Omental fat pad (tissue), 4 donors: ENCODE data around the gene MEN1. TPM values are rescaled to one million over a fixed set of nuclear protein-coding genes. Genes with fewer than 3 reads are reported as not detected.

ENCODE experiments used
- ATAC-seq: fragments of 150-250 bp; one replicate; pipeline ENCODE4 v1.9.1; 2016; ENCODE audit warnings: mild to moderate bottlenecking, moderate library complexity; ENCODE audit not compliant: low FRiP score
- DNase-seq: peaks from one replicate; pipeline ENCODE4 v3.0.0-alpha.2; 2019; ENCODE audit warnings: low spot score
- total RNA-seq, 4 donors: library from RNA; depleted of rRNA; stranded (reverse); fragments of >200 nt; gene quantifications; one replicate each; pipeline ENCODE4 v1.1.0, GENCODE V29; 2016
- TF ChIP-seq, protein P1 (sequence below), 3 donors: fragments of 450-650 bp; IDR thresholded peaks; one replicate each; pipeline ENCODE4 v1.5.1; 2016 to 2017; ENCODE audit warnings: antibody characterized with exemption in 3 of 3, mild to moderate bottlenecking in 3 of 3, moderate library complexity in 2 of 3

The MEN1 gene
- total RNA-seq, 4 donors from 2014 or later = 7.3 to 20.2 (median 12.2) TPM

DNA sequence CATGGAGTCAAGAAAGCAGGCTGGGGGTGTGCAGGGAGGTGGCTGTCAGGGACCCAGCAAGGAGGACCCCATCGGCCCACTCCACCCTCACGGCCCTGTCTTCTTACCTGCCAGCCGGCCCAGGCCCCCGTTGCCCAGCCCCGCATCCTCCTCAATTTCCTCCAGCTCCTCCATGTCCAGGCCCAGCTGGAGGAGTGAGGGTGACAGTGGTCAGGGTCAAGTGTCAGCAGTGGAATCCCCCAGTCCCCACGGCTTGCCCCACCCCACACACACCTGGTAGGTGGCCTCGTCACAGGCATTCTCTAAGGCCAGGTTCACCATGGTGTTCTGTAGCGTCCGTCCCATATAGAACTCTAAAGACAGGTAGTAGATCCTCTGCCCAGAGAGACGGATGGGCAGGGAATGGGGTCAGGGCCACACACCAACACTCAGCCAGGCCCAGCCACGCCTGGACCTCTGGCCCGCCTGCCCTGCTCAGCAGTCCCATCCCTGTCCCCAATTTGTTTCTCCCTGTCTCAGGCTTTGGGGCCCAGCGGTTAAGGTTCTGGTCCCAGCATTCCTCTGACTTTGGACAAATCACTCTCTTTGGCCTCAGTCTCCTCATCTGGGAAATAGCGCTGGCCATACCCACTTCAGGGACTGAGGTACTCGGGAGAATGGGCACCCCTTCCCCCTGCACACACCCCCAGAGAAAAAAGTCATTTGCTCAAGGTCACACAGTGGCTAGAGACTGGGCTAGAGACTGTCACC is 51.8 kb downstream of the MEN1 start:
- DNase-seq (no peak), ATAC-seq (no peak)
- TF ChIP-seq, protein P1, sequence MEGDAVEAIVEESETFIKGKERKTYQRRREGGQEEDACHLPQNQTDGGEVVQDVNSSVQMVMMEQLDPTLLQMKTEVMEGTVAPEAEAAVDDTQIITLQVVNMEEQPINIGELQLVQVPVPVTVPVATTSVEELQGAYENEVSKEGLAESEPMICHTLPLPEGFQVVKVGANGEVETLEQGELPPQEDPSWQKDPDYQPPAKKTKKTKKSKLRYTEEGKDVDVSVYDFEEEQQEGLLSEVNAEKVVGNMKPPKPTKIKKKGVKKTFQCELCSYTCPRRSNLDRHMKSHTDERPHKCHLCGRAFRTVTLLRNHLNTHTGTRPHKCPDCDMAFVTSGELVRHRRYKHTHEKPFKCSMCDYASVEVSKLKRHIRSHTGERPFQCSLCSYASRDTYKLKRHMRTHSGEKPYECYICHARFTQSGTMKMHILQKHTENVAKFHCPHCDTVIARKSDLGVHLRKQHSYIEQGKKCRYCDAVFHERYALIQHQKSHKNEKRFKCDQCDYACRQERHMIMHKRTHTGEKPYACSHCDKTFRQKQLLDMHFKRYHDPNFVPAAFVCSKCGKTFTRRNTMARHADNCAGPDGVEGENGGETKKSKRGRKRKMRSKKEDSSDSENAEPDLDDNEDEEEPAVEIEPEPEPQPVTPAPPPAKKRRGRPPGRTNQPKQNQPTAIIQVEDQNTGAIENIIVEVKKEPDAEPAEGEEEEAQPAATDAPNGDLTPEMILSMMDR (IDR thresholded peaks at IDR 0.05) = no peak

DNA sequence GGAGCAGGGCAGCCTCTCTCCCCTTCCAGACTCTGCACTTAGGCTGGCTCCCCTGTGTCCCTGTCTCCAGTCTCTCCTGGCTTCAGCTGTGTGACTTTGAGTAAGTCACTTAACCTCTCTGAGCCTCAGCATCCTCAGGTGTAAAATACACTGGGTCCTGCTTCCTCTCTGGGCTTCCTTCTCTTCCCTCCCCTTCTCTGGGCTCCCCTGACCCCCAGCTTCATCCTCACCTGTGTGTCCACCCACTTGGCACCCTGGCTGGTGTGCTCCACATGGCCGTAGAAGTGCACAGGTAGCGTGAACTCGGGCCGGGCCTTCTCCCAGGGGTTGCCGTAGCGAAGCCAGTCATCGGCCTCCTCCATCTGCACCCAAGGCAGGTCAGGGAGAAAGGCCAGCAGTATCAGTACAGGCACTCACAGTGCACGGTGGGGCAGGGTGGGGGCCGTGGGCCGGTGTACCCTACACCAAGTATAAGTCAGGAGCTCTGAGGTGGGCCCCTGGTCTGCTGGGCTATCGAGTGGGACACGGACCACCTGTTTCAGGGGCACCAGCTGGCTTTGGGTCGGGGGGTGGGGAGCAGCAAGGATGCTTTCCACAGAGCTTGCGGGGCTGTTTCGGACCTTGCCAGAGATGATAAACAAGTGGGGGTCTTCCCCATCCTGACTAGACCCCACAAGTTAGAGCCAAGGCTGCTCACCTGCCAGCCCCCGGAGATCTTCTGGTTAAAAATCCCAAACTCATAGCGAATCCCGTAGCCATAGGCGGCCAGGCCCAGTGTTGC is 52.6 kb downstream of the MEN1 start:
- no peak for ATAC-seq
- TF ChIP-seq, protein P1 (IDR thresholded peaks at IDR 0.05) = no peak
- DNase-seq = no peak

DNA sequence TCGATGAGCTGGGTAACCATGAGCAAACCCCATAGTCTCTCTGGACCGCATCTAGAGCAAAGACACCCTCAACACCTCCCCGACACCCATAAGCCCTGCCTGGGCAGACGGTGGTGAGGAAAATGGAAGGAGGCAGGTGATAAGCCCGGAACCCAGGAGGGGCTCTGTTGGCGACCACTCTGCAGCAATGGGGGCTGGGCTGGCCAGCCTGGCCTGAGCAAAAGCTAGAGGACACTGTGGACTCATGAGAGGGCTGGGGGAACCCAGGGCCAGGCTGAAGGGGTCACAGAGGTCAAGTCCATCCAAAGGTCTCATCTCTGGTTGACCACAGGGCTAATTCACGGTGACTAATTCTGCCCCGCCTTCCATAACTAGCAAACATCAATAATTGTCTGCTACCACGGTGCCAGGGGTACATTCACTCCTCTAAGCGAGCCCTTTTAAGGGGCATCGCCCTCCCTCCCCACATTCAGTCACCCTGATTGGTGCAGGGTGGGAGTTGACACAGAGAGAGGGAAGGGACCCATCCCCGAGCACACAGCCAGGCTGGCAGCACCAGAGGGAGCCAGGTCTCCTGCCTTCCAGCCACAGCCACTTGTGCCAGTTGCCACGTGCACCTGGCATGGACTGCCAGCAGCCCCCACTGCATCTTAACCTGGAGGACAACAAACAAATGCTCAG is 54.5 kb downstream of the MEN1 start:
- ATAC-seq (no peak), DNase-seq (no peak)
- TF ChIP-seq, protein P1 (IDR thresholded peaks at IDR 0.05) = no peak

DNA sequence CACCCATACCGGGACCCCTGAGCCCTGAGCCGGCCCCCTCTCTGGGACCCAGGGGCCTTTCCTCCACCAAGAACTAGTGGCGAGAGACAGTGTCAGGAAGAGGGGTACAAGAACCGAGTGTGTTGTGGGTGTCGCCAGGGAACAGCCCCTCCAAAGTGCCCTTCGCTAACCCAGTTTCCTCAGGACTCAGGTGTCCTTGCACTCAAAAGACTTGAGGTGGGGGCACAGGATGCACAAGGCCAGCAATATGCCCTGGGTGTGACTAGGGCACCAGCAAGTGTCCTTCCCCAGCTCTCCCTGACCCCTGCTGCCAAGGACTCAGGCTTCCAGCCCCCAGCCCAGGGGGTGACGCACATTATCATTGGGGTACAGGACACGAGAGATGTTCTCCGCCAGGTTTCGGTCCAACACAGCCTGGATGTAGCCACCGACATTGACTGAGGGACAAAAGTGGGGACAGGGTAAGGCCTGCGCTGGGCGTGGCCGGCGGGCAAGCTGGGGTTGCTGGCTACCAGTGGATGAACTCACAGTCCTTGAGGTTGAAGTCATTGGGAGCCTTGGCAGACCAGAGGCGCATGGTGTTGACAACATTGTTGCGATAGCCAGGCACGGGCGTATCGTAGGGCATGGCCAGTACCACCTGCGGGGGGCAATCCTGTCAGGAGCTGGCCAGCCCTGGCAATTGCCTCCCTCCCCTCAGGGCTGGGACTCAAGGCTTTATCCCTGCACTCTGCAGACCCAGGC is 55.3 kb downstream of the MEN1 start:
- ATAC-seq = no peak
- TF ChIP-seq, protein P1 (IDR thresholded peaks at IDR 0.05) = no peak
- DNase-seq = no peak

DNA sequence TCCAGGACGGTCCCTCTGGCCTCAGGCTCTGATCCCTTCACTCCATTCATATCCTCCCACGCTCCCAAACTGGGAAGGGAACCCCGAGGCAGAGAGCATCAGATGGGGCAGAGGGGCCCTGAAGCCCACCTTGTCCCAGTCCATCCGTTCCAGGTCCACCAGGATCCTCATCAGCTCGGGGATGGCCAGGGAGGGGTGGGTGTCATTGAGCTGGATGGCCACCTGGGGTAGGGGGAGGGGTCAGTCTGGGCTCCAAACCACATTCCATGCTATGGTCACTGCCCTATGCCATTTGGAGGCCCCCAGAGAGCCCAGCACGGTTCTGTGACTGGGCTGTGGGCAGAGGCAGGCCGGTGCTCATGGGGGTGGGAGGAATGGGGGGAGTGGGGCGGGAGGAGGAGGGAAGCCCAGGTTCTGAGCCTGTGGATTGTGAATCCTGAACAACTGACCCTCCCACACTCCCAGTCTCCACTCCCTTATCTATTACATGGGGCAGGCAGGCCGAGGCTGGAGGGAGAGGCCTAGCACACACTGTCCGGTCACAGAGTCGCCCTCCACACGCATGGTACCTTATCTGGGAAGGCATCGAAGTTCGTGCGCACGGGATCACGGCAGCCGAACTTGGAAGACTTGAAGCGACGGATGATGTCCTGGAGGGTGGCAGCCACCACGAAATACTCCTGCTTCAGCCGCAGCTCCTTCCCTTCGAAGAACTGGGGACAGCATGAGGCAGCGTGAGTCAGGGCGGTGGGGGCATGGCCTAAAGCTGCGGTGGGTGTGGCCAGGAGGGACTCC is 56.0 kb downstream of the MEN1 start:
- no peak for ATAC-seq
- TF ChIP-seq, protein P1 (IDR thresholded peaks at IDR 0.05) = no peak
- no peak for DNase-seq

Other genes with a start within 250 kb of the MEN1 start
- under 1 TPM in 1 of 4 donors, not detected in 3; 0.56 TPM for gene SLC22A12, start 219.3 kb downstream of the MEN1 start, total RNA-seq
- 1 to 10 TPM; 1.5 to 6.3 (median 3.4) TPM for gene NRXN2, start 87.4 kb downstream of the MEN1 start, total RNA-seq
- gene RASGRP2, start 66.4 kb downstream of the MEN1 start, total RNA-seq = 10 to 100 TPM in 3 of 4 donors, 1 to 10 TPM in 1; 9.3 to 53.1 (median 14.0) TPM
- gene PYGM, start 50.6 kb downstream of the MEN1 start, total RNA-seq = 10 to 100 TPM in 2 of 4 donors, 1 to 10 TPM in 2; 2.1 to 25.9 (median 12.2) TPM
- gene SF1, start 32.0 kb downstream of the MEN1 start, total RNA-seq = 100 to 1,000 TPM; 209 to 411 (median 320) TPM
- gene MAP4K2, start 7.3 kb downstream of the MEN1 start, total RNA-seq = 10 to 100 TPM in 3 of 4 donors, 1 to 10 TPM in 1; 8.5 to 33.3 (median 17.7) TPM
- under 1 TPM; 0.19 to 0.48 (median 0.42) TPM for gene CDC42BPG, start 34.1 kb upstream of the MEN1 start, total RNA-seq
- 100 to 1,000 TPM in 2 of 4 donors, 10 to 100 TPM in 2; 66.4 to 226 (median 94.8) TPM for gene EHD1, start 68.1 kb upstream of the MEN1 start, total RNA-seq
- 10 to 100 TPM; 20.3 to 34.8 (median 22.2) TPM for gene ATG2A, start 106.7 kb upstream of the MEN1 start, total RNA-seq
- gene PPP2R5B, start 114.1 kb upstream of the MEN1 start, total RNA-seq = 10 to 100 TPM in 3 of 4 donors, 1 to 10 TPM in 1; 7.8 to 20.3 (median 12.4) TPM
- gene GPHA2, start 125.3 kb upstream of the MEN1 start, total RNA-seq = not detected
- gene MAJIN, start 161.6 kb upstream of the MEN1 start, total RNA-seq = not detected
- 1 to 10 TPM in 2 of 4 donors, under 1 TPM in 2; 0.46 to 6.0 (median 1.2) TPM for gene BATF2, start 186.4 kb upstream of the MEN1 start, total RNA-seq
- gene ARL2, start 203.6 kb upstream of the MEN1 start, total RNA-seq = 100 to 1,000 TPM in 3 of 4 donors, 10 to 100 TPM in 1; 95.1 to 199 (median 160) TPM
- 10 to 100 TPM; 14.7 to 28.5 (median 20.0) TPM for gene SNX15, start 216.9 kb upstream of the MEN1 start, total RNA-seq
- gene SAC3D1, start 230.7 kb upstream of the MEN1 start, total RNA-seq = 10 to 100 TPM in 2 of 4 donors, 1 to 10 TPM in 2; 4.8 to 11.8 (median 10.1) TPM
- gene NAALADL1, start 248.0 kb upstream of the MEN1 start, total RNA-seq = 10 to 100 TPM; 17.0 to 39.1 (median 23.3) TPM